Left lung (tissue), 10 donors: ENCODE results near the gene FANCD2OS. TPM values are rescaled to one million over a fixed set of nuclear protein-coding genes. Genes with fewer than 3 reads are reported as not detected.

Source experiments
- ATAC-seq: fragments of 200-7000 bp; cut with Tn5 transposase; one replicate; pipeline ENCODE4 v1.9.1; 2020; ENCODE audit warnings: moderate library complexity
- DNase-seq, 4 donors: peaks; one replicate each; pipeline ENCODE4 v3.0.0-alpha.2; 2013 to 2020
- H3K27ac ChIP-seq, 2 donors: fragments of 200-600 bp; sonication (generic) in 1 of 2; one replicate each; pipeline versions ENCODE4 v1.5.0 to v1.8.0; 2020 to 2021
- H3K27me3 ChIP-seq, 2 donors: fragments of 200-600 bp; sonication (generic) in 1 of 2; one replicate each; pipeline versions ENCODE4 v1.5.0 to v1.8.0; 2020 to 2021
- H3K36me3 ChIP-seq, 2 donors: fragments of 200-600 bp; sonication (generic) in 1 of 2; one replicate each; pipeline versions ENCODE4 v1.5.0 to v1.8.0; 2020 to 2021
- H3K4me1 ChIP-seq, 2 donors: fragments of 200-600 bp; one replicate each; pipeline ENCODE4 v1.8.0; 2021
- H3K4me3 ChIP-seq, 2 donors: fragments of 200-600 bp; sonication (generic) in 1 of 2; one replicate each; pipeline versions ENCODE4 v1.5.0 to v1.8.0; 2020 to 2021; ENCODE audit warnings: mild to moderate bottlenecking in 1 of 2
- H3K9me3 ChIP-seq, 2 donors: fragments of 200-600 bp; sonication (generic) in 1 of 2; one replicate each; pipeline versions ENCODE4 v1.5.0 to v1.8.0; 2020 to 2021
- intact Hi-C, 2 donors: fragments of 100-400 bp; cut with DNase I; formaldehyde crosslinking; loops; one replicate each; pipeline versions ENCODE4 v1.11.2 to v1.14.2; 2022
- polyA plus RNA-seq, 6 donors: library from polyadenylated mRNA; unstranded; fragments of 120-200 nt; gene quantifications; one replicate each; pipeline ENCODE4 v1.2.1, GENCODE V29; 2013; ENCODE audit not compliant: insufficient read length in 6 of 6
- total RNA-seq, 2 donors: library from RNA; stranded (reverse); fragmentation: NEBNext Ultra II Directional; extraction: Animal tissue kit (Norgen Biotek cat#: 25700); gene quantifications; one replicate each; pipeline ENCODE4 v1.2.1, GENCODE V29; 2021
- TF ChIP-seq, protein P1 (sequence below), 2 donors: fragments of 200-600 bp; sonication (generic) in 1 of 2; IDR thresholded peaks; one replicate each; pipeline versions ENCODE4 v1.5.0 to v1.8.0; 2021; ENCODE audit warnings: antibody characterized with exemption in 2 of 2
- donor health status: DM: no; HTN: yes; CAD: no.
- donor health status: DM: no; HTN: no; CAD: no.

The FANCD2OS gene
- total and polyA plus RNA-seq, 8 donors = 0.43 to 1.00 (median 0.72) TPM; not detected in 3

DNA sequence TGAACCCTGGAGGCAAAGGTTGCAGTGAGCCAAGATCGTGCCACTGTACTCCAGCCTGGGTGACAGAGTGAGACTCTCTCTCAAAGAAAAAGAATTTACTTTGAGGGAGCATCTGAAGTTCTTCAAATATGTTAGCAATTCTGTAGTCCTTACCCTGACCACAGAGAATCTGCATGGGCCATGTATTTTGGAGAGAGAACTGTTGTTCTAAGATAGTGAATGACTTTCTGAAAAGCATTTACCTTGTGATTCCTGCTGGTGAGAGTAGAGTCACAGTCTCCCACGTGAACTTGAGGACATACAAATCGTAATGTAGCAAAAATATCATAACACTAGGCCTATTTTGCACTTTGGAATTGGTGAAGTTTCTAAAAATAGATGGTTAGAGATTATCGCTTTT lies 11.3 kb upstream of the FANCD2OS start:
- Histone ChIP-seq H3K27ac (no peak overlapping the region), H3K4me3 (no peak overlapping the region), H3K36me3 (peaks cover 0 to 16% of the 10 kb centered on the region in 2 donors), H3K27me3 (no peaks in the 10 kb centered on the region), H3K4me1 (peaks cover 4 to 44% of the 10 kb centered on the region in 2 donors), H3K9me3 (no peaks in the 10 kb centered on the region)
- TF ChIP-seq, protein P1, sequence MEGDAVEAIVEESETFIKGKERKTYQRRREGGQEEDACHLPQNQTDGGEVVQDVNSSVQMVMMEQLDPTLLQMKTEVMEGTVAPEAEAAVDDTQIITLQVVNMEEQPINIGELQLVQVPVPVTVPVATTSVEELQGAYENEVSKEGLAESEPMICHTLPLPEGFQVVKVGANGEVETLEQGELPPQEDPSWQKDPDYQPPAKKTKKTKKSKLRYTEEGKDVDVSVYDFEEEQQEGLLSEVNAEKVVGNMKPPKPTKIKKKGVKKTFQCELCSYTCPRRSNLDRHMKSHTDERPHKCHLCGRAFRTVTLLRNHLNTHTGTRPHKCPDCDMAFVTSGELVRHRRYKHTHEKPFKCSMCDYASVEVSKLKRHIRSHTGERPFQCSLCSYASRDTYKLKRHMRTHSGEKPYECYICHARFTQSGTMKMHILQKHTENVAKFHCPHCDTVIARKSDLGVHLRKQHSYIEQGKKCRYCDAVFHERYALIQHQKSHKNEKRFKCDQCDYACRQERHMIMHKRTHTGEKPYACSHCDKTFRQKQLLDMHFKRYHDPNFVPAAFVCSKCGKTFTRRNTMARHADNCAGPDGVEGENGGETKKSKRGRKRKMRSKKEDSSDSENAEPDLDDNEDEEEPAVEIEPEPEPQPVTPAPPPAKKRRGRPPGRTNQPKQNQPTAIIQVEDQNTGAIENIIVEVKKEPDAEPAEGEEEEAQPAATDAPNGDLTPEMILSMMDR (IDR thresholded peaks at IDR 0.05) = no peak
- DNase-seq (no peak), ATAC-seq (no peak)
- intact Hi-C loops = no loop called here

DNA sequence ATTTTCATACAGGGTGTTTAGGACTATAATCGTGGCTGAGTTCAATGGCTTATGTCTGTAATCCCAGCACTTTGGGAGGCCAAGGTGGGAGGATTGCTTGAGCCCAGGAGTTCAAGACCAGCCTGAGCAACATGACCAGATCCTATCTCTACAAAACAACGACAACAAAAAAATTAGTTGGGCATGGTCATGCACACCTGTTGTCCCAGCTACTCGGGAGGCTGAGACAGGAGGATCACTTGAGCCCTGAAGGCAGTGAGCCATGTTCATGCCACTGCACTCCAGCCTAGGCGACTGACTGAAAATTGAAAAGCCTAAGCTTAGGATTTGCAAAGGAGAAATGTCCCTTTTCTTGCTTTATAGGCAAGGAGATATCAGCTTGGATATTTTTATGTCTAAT lies 8.9 kb upstream of the FANCD2OS start:
- peaks cover 0 to 14% of the 10 kb centered on the region in 2 donors for H3K36me3 ChIP-seq
- ATAC-seq (no peak), DNase-seq (no peak)
- no peaks in the 10 kb centered on the region for H3K9me3 ChIP-seq
- H3K4me1 ChIP-seq = peaks cover 4 to 36% of the 10 kb centered on the region in 2 donors
- TF ChIP-seq, protein P1 (IDR thresholded peaks at IDR 0.05) = no peak
- intact Hi-C loops = no loop called here
- peak overlapping the region in 1 of 2 donors; percentile 93 for H3K4me3 ChIP-seq
- no peak overlapping the region for H3K27ac ChIP-seq
- H3K27me3 ChIP-seq = no peaks in the 10 kb centered on the region

DNA sequence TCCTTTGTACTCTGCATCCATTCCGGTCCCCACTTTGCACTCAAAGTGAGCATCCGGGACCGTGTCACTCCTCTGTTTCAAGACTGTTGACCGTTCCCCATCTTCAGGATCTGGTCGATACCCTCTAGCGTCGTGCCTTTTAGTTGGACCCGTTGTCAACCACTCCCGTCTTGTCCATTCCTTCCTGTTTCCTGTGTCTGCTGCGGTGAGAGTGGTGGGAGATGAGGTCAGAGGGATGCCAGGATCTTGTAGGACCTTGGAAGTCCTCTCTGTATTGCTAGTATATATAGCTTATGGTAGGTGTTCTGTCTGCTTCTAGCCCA lies 8.0 kb upstream of the FANCD2OS start:
- Histone ChIP-seq H3K9me3 (no peaks in the 10 kb centered on the region), H3K36me3 (peaks cover 0 to 6% of the 10 kb centered on the region in 2 donors), H3K4me3 (peak overlapping the region; percentile 93 to 97), H3K27me3 (no peaks in the 10 kb centered on the region), H3K4me1 (peaks cover 4 to 36% of the 10 kb centered on the region in 2 donors), H3K27ac (peak overlapping the region; percentile 66 to 82)
- DNase-seq (no peak), ATAC-seq (peak; percentile 18)
- intact Hi-C loops = no loop called here
- TF ChIP-seq, protein P1 (IDR thresholded peaks at IDR 0.05) = no peak

DNA sequence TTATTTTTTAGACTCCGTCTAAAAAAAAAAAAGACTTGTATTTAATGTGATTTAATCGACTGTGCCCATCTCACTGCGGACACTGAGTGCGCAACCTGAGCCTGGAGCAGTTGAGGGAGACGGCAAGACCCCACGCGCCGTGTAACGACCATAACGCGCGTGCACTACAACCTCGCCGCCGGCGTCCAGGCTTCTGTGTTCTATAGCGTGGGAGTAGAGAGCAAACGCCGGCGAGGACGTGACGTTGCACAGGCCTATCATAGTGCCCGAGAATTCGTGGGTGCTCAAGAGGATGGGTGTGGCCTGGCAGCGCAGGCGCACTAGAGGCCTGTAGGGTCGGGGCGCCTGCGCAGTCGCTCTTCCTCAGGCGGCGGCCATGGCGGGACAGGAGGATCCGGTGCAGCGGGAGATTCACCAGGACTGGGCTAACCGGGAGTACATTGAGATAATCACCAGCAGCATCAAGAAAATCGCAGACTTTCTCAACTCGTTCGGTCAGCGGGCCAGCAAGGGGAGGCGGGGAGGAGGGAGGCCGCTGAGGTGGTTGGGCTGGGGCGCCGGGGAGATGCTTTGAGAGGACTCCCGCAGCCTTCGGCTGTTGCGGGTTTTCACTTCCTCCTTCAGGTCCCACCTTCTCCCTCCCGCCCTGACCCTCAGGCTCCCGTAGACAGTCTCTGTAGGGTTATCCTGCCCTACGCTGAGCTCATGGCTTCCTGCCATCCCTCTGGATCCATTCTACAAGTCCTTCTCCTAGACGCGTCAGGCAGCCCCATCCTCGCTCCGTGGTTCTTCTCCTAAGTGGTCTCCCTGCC lies 7.5 kb upstream of the FANCD2OS start, which contains the start of gene BRK1:
Gene BRK1 (plus strand): TSS at position 350 of the 812 bp plus-strand sequence. CDS start 27 bp downstream, at position 377.
- peaks cover 0 to 4% of the 10 kb centered on the region in 2 donors for H3K36me3 ChIP-seq
- peaks cover 4 to 33% of the 10 kb centered on the region in 2 donors for H3K4me1 ChIP-seq
- intact Hi-C loops = no loop called here

DNA sequence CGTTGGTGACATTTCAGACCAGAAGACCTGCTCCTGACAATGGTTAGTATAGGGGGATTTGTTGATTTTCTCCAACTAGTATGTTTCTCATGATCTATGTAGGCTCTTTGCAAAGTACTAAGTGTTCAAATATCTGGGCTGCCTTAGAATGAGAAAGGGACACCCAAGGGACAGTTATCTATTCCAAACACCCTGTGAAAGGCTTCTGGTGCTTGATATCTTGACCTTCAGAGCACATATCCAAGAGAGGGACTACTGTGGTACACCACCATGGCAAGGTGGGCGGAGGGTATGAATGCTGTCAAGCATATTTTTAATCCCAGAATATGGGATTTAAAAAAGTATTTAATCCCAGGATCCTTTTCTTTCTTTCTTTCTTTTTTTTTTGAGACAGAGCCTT lies 1.1 kb downstream of the FANCD2OS start:
- intact Hi-C loops = no loop called here
- no peaks in the 10 kb centered on the region for H3K4me1 ChIP-seq
- peaks cover 0 to 6% of the 10 kb centered on the region in 2 donors for H3K27me3 ChIP-seq
- TF ChIP-seq, protein P1 (IDR thresholded peaks at IDR 0.05) = no peak
- no peaks in the 10 kb centered on the region for H3K9me3 ChIP-seq
- no peak overlapping the region for H3K4me3 ChIP-seq
- H3K27ac ChIP-seq = no peak overlapping the region
- no peak for ATAC-seq
- DNase-seq = no peak
- H3K36me3 ChIP-seq = no peaks in the 10 kb centered on the region

More for the DNA sequence above, 7.5 kb upstream of the FANCD2OS start, which contains the start of gene BRK1:
- Histone ChIP-seq H3K27ac (peak within 1 kb of the TSS; percentile 66 to 82), H3K9me3 (no peaks in the 10 kb centered on the region), H3K27me3 (no peaks in the 10 kb centered on the region), H3K4me3 (peak within 1 kb of the TSS; percentile 93 to 97)
- peak; percentile 99 for ATAC-seq
- TF ChIP-seq, protein P1 (IDR thresholded peaks at IDR 0.05) = no peak
- peak; percentile 90 to 98 (median 97) for DNase-seq
